B cell (primary cell): ENCODE results near the gene TMPRSS13. TPM values are rescaled to one million over a fixed set of nuclear protein-coding genes. Genes with fewer than 3 reads are reported as not detected.

Experiments
- ATAC-seq: fragments of 200-7000 bp; cut with Tn5 transposase; one replicate; pipeline ENCODE4 v1.10.0; 2021; ENCODE audit warnings: low read depth, mild to moderate bottlenecking, moderate number of reproducible peaks, moderate library complexity
- CTCF ChIA-PET: fragments of 350-600 bp; sonication (Branson Sonifier 250); formaldehyde crosslinking; loops from one replicate; lab custom pipeline; 2021; ENCODE audit warnings: antibody characterized with exemption, inconsistent platforms; lab: Charles Lee
- POLR2A ChIA-PET: fragments of 350-600 bp; sonication (Branson Sonifier 250); formaldehyde crosslinking; loops from one replicate; lab custom pipeline; 2021; ENCODE audit warnings: antibody characterized with exemption; lab: Charles Lee
- DNase-seq: peaks from one replicate; pipeline ENCODE4 v3.0.0; 2013
- H2AFZ ChIP-seq: 2 replicates; pipeline ENCODE4 v1.6.1; 2012; ENCODE audit warnings: mild to moderate bottlenecking, low read depth, low read length; ENCODE audit not compliant: insufficient read depth, poor library complexity, severe bottlenecking
- H3K27ac ChIP-seq, 2 donors: 1 replicate in 1 of 2; 2 replicates in 1 of 2; pipeline ENCODE4 v1.5.1; 2012 to 2013; ENCODE audit warnings: low read length in 2 of 2, mild to moderate bottlenecking in 2 of 2, moderate library complexity in 1 of 2
- H3K27me3 ChIP-seq, 4 experiments: fragments of 200-600 bp in 1 of 4; sonication (generic) in 1 of 4; replicated peaks in 1 of 4; 1 replicate in 2 of 4; 2 replicates in 2 of 4; pipeline versions ENCODE4 v1.6.1 to v1.7.0; 2013 to 2016; ENCODE audit warnings: low read length in 3 of 4, mild to moderate bottlenecking in 2 of 4, mixed read lengths in 1 of 4, moderate library complexity in 1 of 4; ENCODE audit not compliant: insufficient read depth in 4 of 4, control insufficient read depth in 3 of 4; ENCODE audit errors: control extremely low read depth in 1 of 4
- H3K36me3 ChIP-seq, 2 experiments: replicated peaks in 1 of 2; 1 replicate in 1 of 2; 2 replicates in 1 of 2; pipeline versions ENCODE4 v1.6.1 to v1.7.1; 2013; ENCODE audit warnings: low read length in 1 of 2; ENCODE audit not compliant: insufficient read depth in 2 of 2, control insufficient read depth in 1 of 2; ENCODE audit errors: control extremely low read depth in 1 of 2, extremely low read depth in 1 of 2
- H3K4me1 ChIP-seq, 2 donors: fragments of 200-600 bp in 1 of 2; sonication (generic) in 1 of 2; 1 replicate in 1 of 2; 2 replicates in 1 of 2; pipeline versions ENCODE4 v1.5.1 to v1.6.1; 2013 to 2017; ENCODE audit warnings: low read length in 2 of 2; ENCODE audit not compliant: control insufficient read depth in 2 of 2, insufficient read depth in 2 of 2
- H3K4me2 ChIP-seq: replicated peaks from 2 replicates; pipeline ENCODE3; 2012; ENCODE audit warnings: mild to moderate bottlenecking, low read depth, low read length; ENCODE audit not compliant: poor library complexity, severe bottlenecking
- H3K4me3 ChIP-seq, 5 experiments: fragments of 200-600 bp in 1 of 5; sonication (generic) in 1 of 5; 1 replicate in 3 of 5; 2 replicates in 2 of 5; pipeline versions ENCODE4 v1.5.1 to v1.7.0; 2011 to 2016; ENCODE audit warnings: low read length in 4 of 5, mild to moderate bottlenecking in 4 of 5, low read depth in 2 of 5, control low read depth in 1 of 5, moderate library complexity in 1 of 5; ENCODE audit not compliant: insufficient read depth in 1 of 5; ENCODE audit errors: control extremely low read depth in 1 of 5, extremely low read depth in 1 of 5
- H3K79me2 ChIP-seq: fragments of 200-600 bp; sonication (generic); one replicate; pipeline ENCODE4 v1.6.0; 2016; ENCODE audit warnings: low read length; ENCODE audit not compliant: control insufficient read depth, insufficient read depth
- H3K9ac ChIP-seq: fragments of 200-600 bp; sonication (generic); 2 replicates; pipeline ENCODE4 v1.6.1; 2017; ENCODE audit warnings: mild to moderate bottlenecking, low read length, moderate library complexity
- H3K9me3 ChIP-seq, 3 donors: one replicate each; pipeline versions ENCODE4 v1.6.1 to v1.7.1; 2013; ENCODE audit warnings: low read length in 2 of 3; ENCODE audit not compliant: control insufficient read depth in 2 of 3, insufficient read depth in 1 of 3; ENCODE audit errors: control extremely low read depth in 1 of 3
- H4K20me1 ChIP-seq: 2 replicates; pipeline ENCODE4 v1.6.0; 2012; ENCODE audit warnings: mild to moderate bottlenecking, low read length; ENCODE audit not compliant: insufficient read depth, control insufficient read depth, poor library complexity, severe bottlenecking
- H3K27ac Mint-ChIP-seq: one replicate; pipeline ENCODE4 v1.8.0; 2021; ENCODE audit warnings: mixed read lengths
- H3K27me3 Mint-ChIP-seq: one replicate; pipeline ENCODE4 v1.8.0; 2021; ENCODE audit warnings: mixed read lengths
- H3K4me1 Mint-ChIP-seq: one replicate; pipeline ENCODE4 v1.8.0; 2021; ENCODE audit warnings: mixed read lengths
- H3K4me3 Mint-ChIP-seq: one replicate; pipeline ENCODE4 v1.8.0; 2021; ENCODE audit warnings: mixed read lengths
- H3K9me3 Mint-ChIP-seq: one replicate; pipeline ENCODE4 v1.8.0; 2022; ENCODE audit warnings: mixed read lengths; ENCODE audit not compliant: insufficient read depth
- CTCF ChIP-seq: fragments of 200-600 bp; IDR thresholded peaks from one replicate; pipeline ENCODE4 v1.8.0; 2022; ENCODE audit warnings: antibody characterized with exemption, mild to moderate bottlenecking
- EZH2 ChIP-seq: IDR thresholded peaks from 2 replicates; pipeline ENCODE4 v1.6.1; 2012; ENCODE audit warnings: borderline replicate concordance, low read depth, mild to moderate bottlenecking, moderate library complexity, low read length; ENCODE audit not compliant: insufficient read depth, poor library complexity, severe bottlenecking
- WGBS: methylation state at CpG from one replicate; pipeline ENCODE4 v1.1.5; 2013; ENCODE audit warnings: missing lambda C conversion rate; ENCODE audit not compliant: insufficient coverage; 5-methylcytosine and 5-hydroxymethylcytosine counted together
- intact Hi-C: fragments of 100-400 bp; cut with micrococcal nuclease; formaldehyde crosslinking; loops from one replicate; pipeline ENCODE4 v1.10.0; 2022
- polyA plus RNA-seq: library from polyadenylated mRNA; depleted of rRNA; stranded (reverse); fragments of >200 nt; gene quantifications from 2 replicates; pipeline ENCODE4 v1.2.3, GENCODE V29; 2012
- total RNA-seq, 2 donors: library from RNA; stranded (reverse); fragments of 120-200 nt in 1 of 2; gene quantifications; 1 replicate in 1 of 2; 2 replicates in 1 of 2; pipeline versions ENCODE4 v1.2.3 to v1.2.4, GENCODE V29; 2013 to 2022

TMPRSS13 gene
- total and polyA plus RNA-seq, 2 donors (not counting 1 experiment from before 2014, with no cell fraction given): 2.4 to 8.0 TPM

- no peak overlapping the region for H3K4me3 Mint-ChIP-seq
- POLR2A ChIA-PET: no interaction called here
- Histone ChIP-seq H2AFZ (no peak overlapping the region), H4K20me1 (no peaks in the 10 kb centered on the region), H3K27me3 (no peaks in the 10 kb centered on the region), H3K9ac (no peak overlapping the region), H3K79me2 (no peaks in the 10 kb centered on the region), H3K4me2 (no peak overlapping the region), H3K4me3 (no peak overlapping the region), H3K36me3 (no peaks in the 10 kb centered on the region), H3K27ac (no peak overlapping the region), H3K9me3 (no peaks in the 10 kb centered on the region), H3K4me1 (peaks cover 13 to 14% of the 10 kb centered on the region in 2 donors)
- H3K27me3 Mint-ChIP-seq: no peaks in the 10 kb centered on the region
- DNase-seq: no peak
- peaks cover 13% of the 10 kb centered on the region for H3K4me1 Mint-ChIP-seq
- no peak for ATAC-seq
- intact Hi-C loops: no loop called here
- no peaks in the 10 kb centered on the region for H3K9me3 Mint-ChIP-seq
- TF ChIP-seq EZH2 (no peak), CTCF (no peak)
- 97% methylated on average over 13 of the region's 17 CpGs for WGBS
- no peak overlapping the region for H3K27ac Mint-ChIP-seq
- CTCF ChIA-PET: interaction anchor here (0.8 to 3.7 kb wide), 8 partner anchors 18 to 160 kb away, joined by 3 to 18 read pairs (median 4); no protein-coding TSS in a partner anchor
These were observed 10.6 kb downstream of the TMPRSS13 start for GRCh38 chr11:117918366-117919255.

GRCh38 chr11:117917591-117918151 lies 11.5 kb downstream of the TMPRSS13 start:
- no peaks in the 10 kb centered on the region for H4K20me1 ChIP-seq
- H3K4me1 Mint-ChIP-seq: peaks cover 13% of the 10 kb centered on the region
- no peaks in the 10 kb centered on the region for H3K36me3 ChIP-seq
- H3K4me3 ChIP-seq: no peak overlapping the region
- H3K4me3 Mint-ChIP-seq: no peak overlapping the region
- WGBS: 100% methylated on average over 1 of the region's 5 CpGs
- no peak overlapping the region for H3K27ac ChIP-seq
- intact Hi-C loops: no loop called here
- H3K9me3 Mint-ChIP-seq: no peaks in the 10 kb centered on the region
- H3K4me2 ChIP-seq: no peak overlapping the region
- H2AFZ ChIP-seq: no peak overlapping the region
- H3K79me2 ChIP-seq: no peaks in the 10 kb centered on the region
- DNase-seq: no peak
- H3K27me3 ChIP-seq: no peaks in the 10 kb centered on the region
- H3K27ac Mint-ChIP-seq: no peak overlapping the region
- no peaks in the 10 kb centered on the region for H3K9me3 ChIP-seq
- TF ChIP-seq CTCF (no peak), EZH2 (no peak)
- POLR2A ChIA-PET: no interaction called here
- H3K9ac ChIP-seq: no peak overlapping the region
- peaks cover 13 to 14% of the 10 kb centered on the region in 2 donors for H3K4me1 ChIP-seq
- CTCF ChIA-PET: interaction anchor here (1.2 to 1.7 kb wide), 5 partner anchors 17 to 161 kb away, joined by 3 to 7 read pairs (median 3); no protein-coding TSS in a partner anchor
- H3K27me3 Mint-ChIP-seq: no peaks in the 10 kb centered on the region
- no peak for ATAC-seq
